GM23338 (cell line): Measurements from ENCODE around the gene AJM1.

Source experiments
- CTCF ChIP-seq, 2 experiments: fragments of 200-600 bp in 1 of 2; sonication (generic) in 1 of 2; conservative IDR thresholded peaks; 2 replicates each; pipeline versions ENCODE4 v1.5.1 to v1.6.1; 2016 to 2017; ENCODE audit warnings: antibody characterized with exemption in 2 of 2, low read depth in 2 of 2, mild to moderate bottlenecking in 2 of 2, moderate library complexity in 1 of 2
- POLR2AphosphoS5 ChIP-seq: IDR thresholded peaks from 2 replicates; pipeline ENCODE4 v1.6.1; 2016; ENCODE audit warnings: antibody characterized with exemption, low read depth

GRCh38 chr9:136794281-136794999, 47.8 kb upstream of the AJM1 start:
- TF ChIP-seq POLR2AphosphoS5 = no peak
- TF ChIP-seq CTCF (conservative IDR thresholded peaks at IDR 0.05; ENCODE audit: low read depth in 2 of 2) = no peak
